H1 (cell line): ENCODE measurements around the gene CHPF. TPM values are rescaled to one million over a fixed set of nuclear protein-coding genes. Genes with fewer than 3 reads are reported as not detected.

Experiments used
- CHD7 ChIP-seq: fragments of 300-600 bp; sonication (generic); IDR thresholded peaks from 2 replicates; pipeline ENCODE4 v1.7.1; 2012; ENCODE audit warnings: low read length, moderate library complexity, mild to moderate bottlenecking, inconsistent platforms; ENCODE audit not compliant: insufficient replicate concordance
- HDAC6 ChIP-seq: IDR thresholded peaks from one replicate; pipeline ENCODE4 v1.7.1; 2012; ENCODE audit warnings: low read depth, mild to moderate bottlenecking, inconsistent platforms, low read length, moderate library complexity
- SAP30 ChIP-seq: fragments of 300-600 bp; sonication (generic); IDR thresholded peaks from 2 replicates; pipeline ENCODE4 v1.7.1; 2012; ENCODE audit warnings: low read length, moderate library complexity, mild to moderate bottlenecking, inconsistent platforms; ENCODE audit not compliant: insufficient read depth, insufficient replicate concordance
- SIRT6 ChIP-seq: IDR thresholded peaks from one replicate; pipeline ENCODE4 v1.7.1; 2012; ENCODE audit warnings: low read length, inconsistent platforms
- SUZ12 ChIP-seq: fragments of 200-600 bp; sonication (generic); IDR thresholded peaks from 2 replicates; pipeline ENCODE4 v1.6.1; 2012; ENCODE audit warnings: mild to moderate bottlenecking, inconsistent platforms, low read length, moderate library complexity, mixed read lengths
- polyA plus RNA-seq, 7 experiments: library from polyadenylated mRNA; depleted of rRNA in 3 of 7; stranded (reverse) in 5 of 7; unstranded in 2 of 7; fragments of >200 nt in 5 of 7; fragments of 200-250 nt in 2 of 7; gene quantifications; 1 replicate in 5 of 7; 2 replicates in 1 of 7; 4 replicates in 1 of 7; pipeline versions ENCODE4 v1.2.1 to v1.2.3, GENCODE V29; 2011 to 2013; ENCODE audit warnings: missing spikeins in 2 of 7, mixed read lengths in 2 of 7
- total RNA-seq: library from RNA; stranded (reverse); fragmentation: NEBNext Ultra II Directional; extraction: Animal tissue kit (Norgen Biotek cat#: 25700); gene quantifications from 2 replicates; pipeline ENCODE4 v1.2.1, GENCODE V29; 2021

CHPF gene
- total and polyA plus RNA-seq, 2 of the 8 experiments (the other 6 are each of a cell fraction or from before 2014, with no cell fraction given), result 62.9 to 67.3 TPM

- TF ChIP-seq CHD7, result no peak
- TF ChIP-seq SIRT6, result no peak
- TF ChIP-seq HDAC6, result no peak
- no peak for TF ChIP-seq SAP30
- TF ChIP-seq SUZ12, result no peak
These were observed 5.1 kb downstream of the CHPF start (continued) for GRCh38 chr2:219538504-219538951.
